Glutamatergic neuron (in vitro differentiated cells): ENCODE data around the gene KRTAP1-4. TPM values are rescaled to one million over a fixed set of nuclear protein-coding genes. Genes with fewer than 3 reads are reported as not detected.
"Not testable (repeated sequence)": the region's sequence is repeated elsewhere in the genome, so short reads cannot be mapped to it uniquely, and the experiment has no call there.

ENCODE experiments used
- DNase-seq: peaks from one replicate; pipeline ENCODE4 v3.0.0; 2022
- H3K27ac Mint-ChIP-seq: one replicate; pipeline ENCODE4 v1.8.0; 2020; ENCODE audit warnings: mild to moderate bottlenecking, mixed read lengths, inconsistent platforms; ENCODE audit not compliant: unreplicated experiment
- H3K27me3 Mint-ChIP-seq: one replicate; pipeline ENCODE4 v1.8.0; 2020; ENCODE audit warnings: mild to moderate bottlenecking, moderate library complexity, mixed read lengths, inconsistent platforms; ENCODE audit not compliant: unreplicated experiment
- H3K36me3 Mint-ChIP-seq: one replicate; pipeline ENCODE4 v1.8.0; 2020; ENCODE audit warnings: mild to moderate bottlenecking, mixed read lengths, inconsistent platforms; ENCODE audit not compliant: unreplicated experiment
- H3K4me1 Mint-ChIP-seq: one replicate; pipeline ENCODE4 v1.8.0; 2020; ENCODE audit warnings: mild to moderate bottlenecking, low read depth, mixed read lengths, inconsistent platforms; ENCODE audit not compliant: unreplicated experiment
- H3K4me3 Mint-ChIP-seq: one replicate; pipeline ENCODE4 v1.8.0; 2020; ENCODE audit warnings: mild to moderate bottlenecking, mixed read lengths, inconsistent platforms; ENCODE audit not compliant: unreplicated experiment
- H3K9me3 Mint-ChIP-seq: one replicate; pipeline ENCODE4 v1.8.0; 2020; ENCODE audit warnings: mild to moderate bottlenecking, moderate library complexity, mixed read lengths, inconsistent platforms; ENCODE audit not compliant: unreplicated experiment
- total RNA-seq: library from RNA; stranded (reverse); fragmentation: NEBNext Ultra II Directional; extraction: Animal tissue kit (Norgen Biotek cat#: 25700); gene quantifications from one replicate; pipeline ENCODE4 v1.2.1, GENCODE V29; 2021; ENCODE audit not compliant: unreplicated experiment
- TF ChIP-seq, protein P1 (sequence below): fragments of 200-600 bp; sonication (generic); IDR thresholded peaks from one replicate; pipeline ENCODE4 v1.5.0; 2021; ENCODE audit not compliant: partially characterized antibody, unreplicated experiment

Gene KRTAP1-4
- total RNA-seq, 1 donor from 2014 or later = not detected

DNA sequence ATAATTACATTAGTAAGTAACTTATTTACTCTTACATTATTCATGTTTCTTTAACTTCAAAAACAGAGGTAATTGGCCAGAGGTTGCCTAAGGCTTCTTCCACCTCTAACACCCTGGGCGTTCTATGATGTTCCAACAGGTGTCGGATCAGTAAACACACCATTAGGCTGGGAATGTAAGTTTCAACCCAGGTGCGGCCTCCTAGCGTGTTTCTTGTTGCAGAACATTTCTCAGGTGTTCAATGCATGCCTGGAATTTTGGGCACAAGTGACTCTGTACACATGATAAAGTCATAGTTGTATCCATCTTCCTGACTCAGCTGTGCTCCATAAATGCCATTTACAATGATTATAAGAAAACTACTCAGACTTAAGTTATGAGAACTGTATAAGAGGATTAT is 24.0 kb upstream of the KRTAP1-4 start:
- TF ChIP-seq, protein P1, sequence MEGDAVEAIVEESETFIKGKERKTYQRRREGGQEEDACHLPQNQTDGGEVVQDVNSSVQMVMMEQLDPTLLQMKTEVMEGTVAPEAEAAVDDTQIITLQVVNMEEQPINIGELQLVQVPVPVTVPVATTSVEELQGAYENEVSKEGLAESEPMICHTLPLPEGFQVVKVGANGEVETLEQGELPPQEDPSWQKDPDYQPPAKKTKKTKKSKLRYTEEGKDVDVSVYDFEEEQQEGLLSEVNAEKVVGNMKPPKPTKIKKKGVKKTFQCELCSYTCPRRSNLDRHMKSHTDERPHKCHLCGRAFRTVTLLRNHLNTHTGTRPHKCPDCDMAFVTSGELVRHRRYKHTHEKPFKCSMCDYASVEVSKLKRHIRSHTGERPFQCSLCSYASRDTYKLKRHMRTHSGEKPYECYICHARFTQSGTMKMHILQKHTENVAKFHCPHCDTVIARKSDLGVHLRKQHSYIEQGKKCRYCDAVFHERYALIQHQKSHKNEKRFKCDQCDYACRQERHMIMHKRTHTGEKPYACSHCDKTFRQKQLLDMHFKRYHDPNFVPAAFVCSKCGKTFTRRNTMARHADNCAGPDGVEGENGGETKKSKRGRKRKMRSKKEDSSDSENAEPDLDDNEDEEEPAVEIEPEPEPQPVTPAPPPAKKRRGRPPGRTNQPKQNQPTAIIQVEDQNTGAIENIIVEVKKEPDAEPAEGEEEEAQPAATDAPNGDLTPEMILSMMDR = no peak
- Mint-ChIP-seq H3K4me1 (no peaks in the 10 kb centered on the region), H3K9me3 (no peaks in the 10 kb centered on the region), H3K36me3 (peaks cover 5% of the 10 kb centered on the region), H3K27ac (no peak overlapping the region), H3K4me3 (no peak overlapping the region), H3K27me3 (peaks cover 2% of the 10 kb centered on the region)
- DNase-seq = no peak

DNA sequence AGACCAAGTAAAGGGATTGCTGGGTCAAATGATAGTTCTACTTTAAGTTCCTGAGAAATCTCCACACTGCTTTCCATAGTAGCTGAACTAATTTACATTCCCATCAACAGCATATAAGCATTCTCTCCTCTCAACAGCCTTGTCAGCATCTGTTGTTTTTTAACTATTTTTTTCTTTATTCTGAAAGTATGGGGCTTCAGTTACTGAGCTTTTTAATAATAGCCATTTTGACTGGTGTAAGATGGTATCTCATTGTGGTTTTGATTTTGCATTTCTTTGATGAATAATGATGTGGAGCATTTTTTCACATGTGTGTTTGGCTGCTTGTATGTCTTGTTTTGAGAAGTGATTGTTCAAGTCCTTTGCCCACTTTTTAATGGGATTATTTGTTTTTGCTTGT is 22.6 kb upstream of the KRTAP1-4 start:
- Mint-ChIP-seq H3K36me3 (peaks cover 5% of the 10 kb centered on the region), H3K27ac (no peak overlapping the region), H3K27me3 (peaks cover 2% of the 10 kb centered on the region), H3K4me1 (no peaks in the 10 kb centered on the region), H3K9me3 (no peaks in the 10 kb centered on the region), H3K4me3 (no peak overlapping the region)
- TF ChIP-seq, protein P1 = no peak
- DNase-seq = no peak

DNA sequence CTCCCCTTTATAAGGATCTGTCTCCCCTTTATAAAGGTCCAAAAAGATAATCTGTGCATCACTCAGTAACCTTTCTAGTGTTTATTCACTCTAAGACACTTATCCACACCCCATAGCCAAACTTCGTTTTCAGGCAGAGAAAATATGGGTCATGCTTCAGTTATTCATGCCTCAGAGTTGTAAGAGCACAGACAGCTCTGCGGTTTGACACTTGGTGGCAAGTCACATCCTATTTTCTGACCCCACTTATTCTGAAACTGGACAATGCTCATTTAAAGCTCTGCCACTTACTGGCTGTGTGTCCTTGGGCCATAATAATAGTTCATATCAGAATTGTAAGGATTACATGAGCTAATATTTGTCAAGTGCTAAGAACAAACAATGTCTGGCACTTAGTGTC is 19.1 kb upstream of the KRTAP1-4 start:
- H3K9me3 Mint-ChIP-seq = peaks cover 2% of the 10 kb centered on the region
- H3K27me3 Mint-ChIP-seq = peaks cover 4% of the 10 kb centered on the region
- no peaks in the 10 kb centered on the region for H3K36me3 Mint-ChIP-seq
- H3K4me1 Mint-ChIP-seq = no peaks in the 10 kb centered on the region
- H3K4me3 Mint-ChIP-seq = no peak overlapping the region
- DNase-seq = no peak
- no peak overlapping the region for H3K27ac Mint-ChIP-seq
- TF ChIP-seq, protein P1 = no peak

DNA sequence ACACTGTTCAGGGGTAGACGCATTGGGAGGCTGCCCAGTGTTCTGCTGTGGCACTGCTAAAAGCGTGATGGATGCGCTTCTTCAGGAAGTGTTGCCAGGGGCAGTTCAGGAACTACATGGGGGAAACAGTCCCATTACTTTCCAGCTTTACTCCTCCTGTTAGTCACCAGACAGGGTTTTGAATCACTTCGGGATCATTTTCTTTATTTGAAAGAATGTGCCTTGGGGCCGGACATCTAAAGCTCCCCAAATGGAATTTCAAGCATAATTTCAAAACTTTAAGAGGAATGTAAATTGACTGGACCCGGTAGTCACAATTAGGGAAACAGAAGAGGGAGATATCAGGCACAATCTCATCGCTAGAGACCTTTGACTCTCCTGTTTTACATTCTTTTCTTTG is 18.4 kb upstream of the KRTAP1-4 start:
- no peak overlapping the region for H3K27ac Mint-ChIP-seq
- peaks cover 4% of the 10 kb centered on the region for H3K27me3 Mint-ChIP-seq
- H3K4me1 Mint-ChIP-seq = no peaks in the 10 kb centered on the region
- TF ChIP-seq, protein P1 = no peak
- H3K4me3 Mint-ChIP-seq = no peak overlapping the region
- DNase-seq = no peak
- H3K9me3 Mint-ChIP-seq = peaks cover 3% of the 10 kb centered on the region
- no peaks in the 10 kb centered on the region for H3K36me3 Mint-ChIP-seq

DNA sequence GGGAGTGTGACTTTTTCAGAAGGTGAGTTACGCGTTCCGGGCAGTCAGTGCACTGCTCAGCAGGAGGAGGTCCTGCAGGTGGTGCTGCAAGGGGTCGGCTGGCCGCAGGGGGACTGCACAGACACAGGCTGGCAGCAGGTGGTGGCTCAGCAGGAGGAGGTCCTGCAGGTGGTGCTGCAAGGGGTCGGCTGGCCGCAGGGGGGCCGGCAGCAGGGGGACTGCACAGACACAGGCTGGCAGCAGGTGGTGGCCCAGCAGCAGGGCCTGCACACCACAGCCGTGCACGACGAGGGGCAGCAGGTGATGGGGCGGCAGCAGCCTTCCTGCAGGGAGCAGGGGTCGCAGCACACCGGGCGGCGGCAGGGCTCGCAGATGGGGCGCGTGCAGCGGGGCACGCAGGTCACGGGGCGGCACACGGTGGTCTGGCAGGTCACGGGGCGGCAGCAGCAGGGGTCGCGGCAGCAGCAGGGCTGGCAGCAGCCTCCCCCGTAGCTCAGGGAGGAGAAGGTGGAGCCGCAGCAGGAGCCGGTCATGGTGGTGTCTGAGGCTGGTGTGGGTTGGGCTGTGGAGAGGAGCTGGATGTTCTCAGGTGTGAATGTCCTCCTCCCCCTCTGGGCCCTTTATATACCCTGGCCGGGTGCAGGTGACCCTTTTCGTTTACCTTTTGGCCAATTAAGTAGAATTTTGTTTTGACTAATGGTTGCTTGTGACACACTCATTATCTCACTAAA is 16.9 kb upstream of the KRTAP1-4 start, which contains the start of gene KRTAP2-1:
Gene KRTAP2-1 (minus strand): TSS at position 582 of the 731 bp plus-strand sequence. CDS start 49 bp downstream, at position 533.
- H3K4me1 Mint-ChIP-seq, DNase-seq, H3K36me3 Mint-ChIP-seq, H3K4me3 Mint-ChIP-seq, H3K27me3 Mint-ChIP-seq, H3K27ac Mint-ChIP-seq, H3K9me3 Mint-ChIP-seq: not testable (repeated sequence)
